CD14-positive monocyte (primary cell): ENCODE results near the gene WDR7. TPM values are rescaled to one million over a fixed set of nuclear protein-coding genes. Genes with fewer than 3 reads are reported as not detected.

Experiments used
- DNase-seq, 3 donors: peaks; one replicate each; pipeline ENCODE4 v3.0.0-alpha.2; 2011 to 2022
- H2AFZ ChIP-seq: 2 replicates; pipeline ENCODE4 v1.6.0; 2012; ENCODE audit warnings: mild to moderate bottlenecking, low read depth, low read length, inconsistent platforms; ENCODE audit not compliant: insufficient read depth, poor library complexity, severe bottlenecking
- H3K27ac ChIP-seq, 2 donors: 1 replicate in 1 of 2; 2 replicates in 1 of 2; pipeline ENCODE4 v1.5.1; 2012 to 2013; ENCODE audit warnings: low read length in 2 of 2, control low read depth in 1 of 2, inconsistent platforms in 1 of 2, low read depth in 1 of 2, mild to moderate bottlenecking in 1 of 2
- H3K27me3 ChIP-seq, 2 donors: one replicate each; pipeline versions ENCODE4 v1.6.0 to v1.6.1; 2011 to 2013; ENCODE audit warnings: low read length in 2 of 2; ENCODE audit not compliant: control insufficient read depth in 2 of 2, insufficient read depth in 2 of 2
- H3K36me3 ChIP-seq, 2 donors: replicated peaks in 1 of 2; 1 replicate in 1 of 2; 2 replicates in 1 of 2; pipeline versions ENCODE4 v1.5.1 to v1.6.1; 2012 to 2013; ENCODE audit warnings: low read length in 2 of 2, control low read depth in 1 of 2, inconsistent platforms in 1 of 2, mild to moderate bottlenecking in 1 of 2; ENCODE audit not compliant: insufficient read depth in 2 of 2, control insufficient read depth in 1 of 2
- H3K4me1 ChIP-seq, 2 donors: 1 replicate in 1 of 2; 2 replicates in 1 of 2; pipeline versions ENCODE4 v1.5.1 to v1.6.1; 2012 to 2013; ENCODE audit warnings: low read length in 2 of 2, control low read depth in 1 of 2, inconsistent platforms in 1 of 2, mild to moderate bottlenecking in 1 of 2, moderate library complexity in 1 of 2; ENCODE audit not compliant: insufficient read depth in 2 of 2, control insufficient read depth in 1 of 2
- H3K4me2 ChIP-seq: replicated peaks from 2 replicates; pipeline ENCODE3; 2012; ENCODE audit warnings: low read length, moderate library complexity, mild to moderate bottlenecking; ENCODE audit not compliant: poor library complexity, severe bottlenecking; ENCODE audit errors: extremely low read depth
- H3K4me3 ChIP-seq, 3 experiments: fragments of 200-600 bp in 1 of 3; sonication (generic) in 1 of 3; replicated peaks in 1 of 3; 1 replicate in 2 of 3; 2 replicates in 1 of 3; pipeline ENCODE4 v1.5.1; 2011 to 2013; ENCODE audit warnings: low read length in 3 of 3, mild to moderate bottlenecking in 3 of 3, control low read depth in 2 of 3, low read depth in 2 of 3, inconsistent platforms in 1 of 3, moderate library complexity in 1 of 3
- H3K79me2 ChIP-seq: 2 replicates; pipeline ENCODE4 v1.6.0; 2012; ENCODE audit warnings: mild to moderate bottlenecking, control low read depth, inconsistent platforms, low read length, moderate library complexity; ENCODE audit not compliant: insufficient read depth
- H3K9ac ChIP-seq: 2 replicates; pipeline ENCODE4 v1.6.0; 2017; ENCODE audit warnings: low read length, mild to moderate bottlenecking; ENCODE audit not compliant: insufficient read depth, poor library complexity, severe bottlenecking
- H3K9me3 ChIP-seq, 2 donors: replicated peaks in 1 of 2; 1 replicate in 1 of 2; 2 replicates in 1 of 2; pipeline versions ENCODE4 v1.5.1 to v1.6.1; 2012 to 2013; ENCODE audit warnings: low read length in 2 of 2, control low read depth in 1 of 2; ENCODE audit not compliant: control insufficient read depth in 1 of 2, insufficient read depth in 1 of 2
- H4K20me1 ChIP-seq: 2 replicates; pipeline ENCODE4 v1.6.0; 2012; ENCODE audit warnings: mild to moderate bottlenecking, low read length, control low read depth, moderate library complexity; ENCODE audit not compliant: insufficient read depth
- H3K27ac Mint-ChIP-seq, 7 donors: one replicate each; pipeline ENCODE4 v1.8.0; 2020; ENCODE audit warnings: mild to moderate bottlenecking in 7 of 7, mixed read lengths in 7 of 7, moderate library complexity in 6 of 7, inconsistent platforms in 2 of 7
- H3K27me3 Mint-ChIP-seq, 3 donors: one replicate each; pipeline ENCODE4 v1.8.0; 2021 to 2022; ENCODE audit warnings: low read depth in 3 of 3, mild to moderate bottlenecking in 3 of 3, mixed read lengths in 3 of 3, moderate library complexity in 3 of 3, inconsistent platforms in 1 of 3
- H3K36me3 Mint-ChIP-seq, 2 donors: one replicate each; pipeline ENCODE4 v1.8.0; 2020; ENCODE audit warnings: mixed read lengths in 2 of 2, inconsistent platforms in 1 of 2, mild to moderate bottlenecking in 1 of 2
- H3K4me1 Mint-ChIP-seq: one replicate; pipeline ENCODE4 v1.8.0; 2020; ENCODE audit warnings: mild to moderate bottlenecking, mixed read lengths
- H3K4me3 Mint-ChIP-seq, 2 donors: one replicate each; pipeline ENCODE4 v1.8.0; 2020; ENCODE audit warnings: mild to moderate bottlenecking in 2 of 2, mixed read lengths in 2 of 2, moderate library complexity in 1 of 2
- H3K9me3 Mint-ChIP-seq, 7 donors: one replicate each; pipeline ENCODE4 v1.8.0; 2020 to 2022; ENCODE audit warnings: mixed read lengths in 7 of 7, mild to moderate bottlenecking in 6 of 7, moderate library complexity in 6 of 7, inconsistent platforms in 2 of 7
- WGBS: methylation state at CpG from one replicate; pipeline ENCODE4 v1.1.5; 2013; ENCODE audit warnings: missing lambda C conversion rate; ENCODE audit not compliant: insufficient coverage; 5-methylcytosine and 5-hydroxymethylcytosine counted together
- intact Hi-C, 2 donors: fragments of 100-400 bp; cut with micrococcal nuclease; formaldehyde crosslinking; loops; one replicate each; pipeline versions ENCODE4 v1.15.0 to v1.15.1; 2023
- polyA plus RNA-seq, 3 donors: library from polyadenylated mRNA; depleted of rRNA in 1 of 3; unstranded in 2 of 3; stranded (reverse) in 1 of 3; fragments of 300-500 nt in 2 of 3; fragments of >200 nt in 1 of 3; fragmentation: Illumina TruSeq in 2 of 3; gene quantifications; 1 replicate in 2 of 3; 2 replicates in 1 of 3; pipeline ENCODE4 v1.2.3, GENCODE V29; 2012 to 2021
- TF ChIP-seq, protein P1 (sequence below): fragments of 200-600 bp; IDR thresholded peaks from one replicate; pipeline ENCODE4 v1.8.0; 2022; ENCODE audit warnings: antibody characterized with exemption, mild to moderate bottlenecking

Gene WDR7
- polyA plus RNA-seq, 3 donors = 9.1 to 23.6 (median 9.5) TPM

DNA sequence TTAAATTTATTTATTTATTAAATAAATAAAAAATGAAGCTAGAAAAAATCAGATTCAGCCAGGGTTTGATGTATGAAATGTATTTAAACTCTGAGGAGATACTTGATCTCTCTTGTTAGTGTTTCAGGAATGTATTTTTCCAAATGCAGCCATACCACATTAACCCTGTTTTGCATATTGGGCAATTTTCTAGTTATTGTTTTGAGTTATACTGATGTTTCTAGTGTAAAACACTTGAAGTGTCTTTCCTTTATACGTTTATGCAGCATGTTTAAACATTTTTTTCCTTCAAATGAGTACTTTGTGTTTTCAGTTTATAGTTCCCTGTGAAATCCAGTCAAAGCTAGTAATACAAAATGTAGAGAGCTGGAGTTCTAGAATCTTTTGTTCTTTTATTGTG is 69.9 kb downstream of the WDR7 start:
- no peak overlapping the region for H3K4me3 ChIP-seq
- WGBS = no CpG with 5 or more reads among the region's 1 CpG
- H3K79me2 ChIP-seq = no peaks in the 10 kb centered on the region
- Mint-ChIP-seq H3K36me3 (peaks cover 41 to 45% of the 10 kb centered on the region in 2 donors), H3K9me3 (peaks cover 0 to 11% (median 2%) of the 10 kb centered on the region in 7 donors), H3K27me3 (peaks cover 0 to 2% (median 0%) of the 10 kb centered on the region in 3 donors), H3K4me1 (no peaks in the 10 kb centered on the region), H3K27ac (no peak overlapping the region), H3K4me3 (no peak overlapping the region)
- peaks cover 0 to 3% of the 10 kb centered on the region in 2 donors for H3K9me3 ChIP-seq
- TF ChIP-seq, protein P1, sequence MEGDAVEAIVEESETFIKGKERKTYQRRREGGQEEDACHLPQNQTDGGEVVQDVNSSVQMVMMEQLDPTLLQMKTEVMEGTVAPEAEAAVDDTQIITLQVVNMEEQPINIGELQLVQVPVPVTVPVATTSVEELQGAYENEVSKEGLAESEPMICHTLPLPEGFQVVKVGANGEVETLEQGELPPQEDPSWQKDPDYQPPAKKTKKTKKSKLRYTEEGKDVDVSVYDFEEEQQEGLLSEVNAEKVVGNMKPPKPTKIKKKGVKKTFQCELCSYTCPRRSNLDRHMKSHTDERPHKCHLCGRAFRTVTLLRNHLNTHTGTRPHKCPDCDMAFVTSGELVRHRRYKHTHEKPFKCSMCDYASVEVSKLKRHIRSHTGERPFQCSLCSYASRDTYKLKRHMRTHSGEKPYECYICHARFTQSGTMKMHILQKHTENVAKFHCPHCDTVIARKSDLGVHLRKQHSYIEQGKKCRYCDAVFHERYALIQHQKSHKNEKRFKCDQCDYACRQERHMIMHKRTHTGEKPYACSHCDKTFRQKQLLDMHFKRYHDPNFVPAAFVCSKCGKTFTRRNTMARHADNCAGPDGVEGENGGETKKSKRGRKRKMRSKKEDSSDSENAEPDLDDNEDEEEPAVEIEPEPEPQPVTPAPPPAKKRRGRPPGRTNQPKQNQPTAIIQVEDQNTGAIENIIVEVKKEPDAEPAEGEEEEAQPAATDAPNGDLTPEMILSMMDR = no peak
- H3K27me3 ChIP-seq = no peaks in the 10 kb centered on the region
- intact Hi-C loops = no loop called here
- H3K4me2 ChIP-seq = no peak overlapping the region
- no peaks in the 10 kb centered on the region for H4K20me1 ChIP-seq
- H3K36me3 ChIP-seq = peaks cover 25 to 36% of the 10 kb centered on the region in 2 donors
- H3K4me1 ChIP-seq = no peaks in the 10 kb centered on the region
- no peak overlapping the region for H3K9ac ChIP-seq
- H2AFZ ChIP-seq = no peak overlapping the region
- H3K27ac ChIP-seq = no peak overlapping the region
- DNase-seq = no peak

DNA sequence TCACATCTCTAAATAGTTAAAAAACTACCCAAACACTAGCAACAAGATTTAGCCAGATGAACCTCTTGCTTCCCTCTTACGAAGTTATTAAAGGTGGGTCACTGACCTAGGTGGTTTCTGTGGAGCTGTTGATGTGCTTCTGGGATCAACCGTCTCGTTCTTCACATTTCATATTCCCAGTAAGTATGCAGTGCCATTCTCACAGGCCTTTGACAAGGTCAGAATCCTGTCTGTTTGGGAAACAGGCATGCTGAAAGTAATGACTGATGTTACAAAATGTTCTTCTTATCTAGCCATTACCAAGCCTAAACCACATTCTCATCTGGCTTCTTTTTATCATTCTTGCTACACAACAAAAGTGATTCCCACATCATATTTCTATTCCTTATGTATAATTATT is 70.3 kb downstream of the WDR7 start:
- peaks cover 0 to 3% of the 10 kb centered on the region in 2 donors for H3K9me3 ChIP-seq

More for the DNA sequence above, 70.3 kb downstream of the WDR7 start:
- no peaks in the 10 kb centered on the region for H3K4me1 ChIP-seq
- H3K27ac Mint-ChIP-seq = no peak overlapping the region
- no CpG with 5 or more reads among the region's 3 CpGs for WGBS
- H3K9ac ChIP-seq = no peak overlapping the region
- intact Hi-C loops = no loop called here
- peaks cover 0 to 11% (median 2%) of the 10 kb centered on the region in 7 donors for H3K9me3 Mint-ChIP-seq
- H3K27me3 ChIP-seq = no peaks in the 10 kb centered on the region
- TF ChIP-seq, protein P1 = no peak
- H3K4me3 ChIP-seq = no peak overlapping the region
- peaks cover 41 to 45% of the 10 kb centered on the region in 2 donors for H3K36me3 Mint-ChIP-seq
- H3K27me3 Mint-ChIP-seq = peaks cover 0 to 2% (median 0%) of the 10 kb centered on the region in 3 donors
- H3K27ac ChIP-seq = no peak overlapping the region
- no peak overlapping the region for H2AFZ ChIP-seq
- no peak overlapping the region for H3K4me2 ChIP-seq
- no peak for DNase-seq
- no peak overlapping the region for H3K4me3 Mint-ChIP-seq
- no peaks in the 10 kb centered on the region for H4K20me1 ChIP-seq
- H3K36me3 ChIP-seq = peaks cover 26 to 36% of the 10 kb centered on the region in 2 donors
- H3K79me2 ChIP-seq = no peaks in the 10 kb centered on the region
- H3K4me1 Mint-ChIP-seq = no peaks in the 10 kb centered on the region
